K562 (cell line): ENCODE results near the gene CD44.

Experiments
- HDAC2 ChIP-seq: fragments of 450-650 bp; IDR thresholded peaks from 2 replicates; pipeline ENCODE4 v1.6.1; 2016; ENCODE audit warnings: mild to moderate bottlenecking
- ZNF280A ChIP-seq: fragments of 450-650 bp; IDR thresholded peaks from 2 replicates; pipeline ENCODE4 v1.6.1; 2018; ENCODE audit warnings: mild to moderate bottlenecking, low read depth; ENCODE audit not compliant: partially characterized antibody
- ZNF354B ChIP-seq: fragments of 250-450 bp; sonication (Bioruptor Pico); IDR thresholded peaks from 2 replicates; pipeline ENCODE4 v1.4.0; 2020

- TF ChIP-seq ZNF280A = no peak
- TF ChIP-seq ZNF354B = no peak
- no peak for TF ChIP-seq HDAC2
Measured at GRCh38 chr11:35223371-35223796, 84.4 kb downstream of the CD44 start.
